Measurements from ENCODE around the gene SYDE2.

- no peak for TF ChIP-seq CTCF (IDR thresholded peaks at IDR 0.05)
- no peak for TF ChIP-seq POLR2A (IDR thresholded peaks at IDR 0.05)
These were observed 22.5 kb upstream of the SYDE2 start for GRCh38 chr1:85223334-85223733.

Measured in right lobe of liver (tissue), 4 donors.